ENCODE measurements around the gene PIK3C2B.
"Not testable (repeated sequence)": the region's sequence is repeated elsewhere in the genome, so short reads cannot be mapped to it uniquely, and the experiment has no call there.

PIK3C2B gene

DNA sequence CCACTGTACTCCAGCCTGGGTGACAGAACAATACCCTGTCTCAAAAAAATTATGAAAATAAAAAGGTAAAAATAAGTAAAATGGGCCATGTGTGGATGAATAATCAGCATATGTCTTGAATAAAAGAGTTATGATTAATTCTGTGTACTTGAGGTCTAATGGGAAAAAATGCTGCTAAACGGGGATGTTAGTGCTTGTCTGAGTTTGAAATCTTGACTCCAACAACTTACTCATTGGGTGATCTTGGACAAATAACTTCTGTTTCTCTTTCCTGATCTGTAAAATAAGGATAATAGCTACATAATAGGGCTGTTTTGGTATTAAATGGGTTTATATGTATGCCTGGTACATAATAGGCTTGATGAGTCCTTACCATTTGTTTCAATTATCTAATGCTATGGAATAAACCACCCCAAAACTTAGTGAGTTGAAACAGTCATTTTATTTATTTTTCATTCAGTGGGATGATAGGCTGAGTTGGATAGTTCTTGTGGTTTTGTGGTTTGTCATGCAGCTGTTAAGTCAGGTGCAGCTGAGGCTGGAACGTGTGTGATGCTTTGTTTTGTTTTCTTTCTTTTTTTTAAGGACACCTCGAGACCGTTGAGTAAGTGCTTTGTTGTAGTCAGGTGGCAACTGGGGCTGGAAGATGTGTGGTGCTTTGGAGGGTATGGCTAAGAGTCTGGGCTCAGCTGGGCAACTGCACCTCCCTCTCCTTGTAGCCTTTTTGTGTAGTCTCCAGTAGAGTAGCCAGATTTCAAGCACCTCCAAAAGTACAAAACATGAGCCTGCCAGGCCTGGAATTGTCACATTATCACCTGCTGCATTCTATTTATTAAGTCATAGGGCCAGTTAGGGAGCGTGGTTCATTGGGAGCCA lies 26.5 kb upstream of the PIK3C2B start:
- no peak overlapping the region for H3K4me3 ChIP-seq (ENCODE audit: low read depth in 1 of 2, low read length in 2 of 2)
- H3K27me3 ChIP-seq (ENCODE audit: low read depth, low read length) = no peaks in the 10 kb centered on the region
- peak overlapping the region; percentile 62 for H3K27ac ChIP-seq (ENCODE audit: low read length)
- H3K36me3 ChIP-seq (ENCODE audit: control insufficient read depth in 1 of 2, insufficient read depth in 2 of 2, low read length in 2 of 2) = peaks cover 0 to 14% of the 10 kb centered on the region in 2 donors
- no peaks in the 10 kb centered on the region for H3K9me3 ChIP-seq (ENCODE audit: control insufficient read depth in 1 of 2, low read length in 2 of 2)
- H3K4me1 ChIP-seq (ENCODE audit: control insufficient read depth in 1 of 2, insufficient read depth in 2 of 2, low read length in 2 of 2) = peaks cover 0 to 30% of the 10 kb centered on the region in 2 donors

DNA sequence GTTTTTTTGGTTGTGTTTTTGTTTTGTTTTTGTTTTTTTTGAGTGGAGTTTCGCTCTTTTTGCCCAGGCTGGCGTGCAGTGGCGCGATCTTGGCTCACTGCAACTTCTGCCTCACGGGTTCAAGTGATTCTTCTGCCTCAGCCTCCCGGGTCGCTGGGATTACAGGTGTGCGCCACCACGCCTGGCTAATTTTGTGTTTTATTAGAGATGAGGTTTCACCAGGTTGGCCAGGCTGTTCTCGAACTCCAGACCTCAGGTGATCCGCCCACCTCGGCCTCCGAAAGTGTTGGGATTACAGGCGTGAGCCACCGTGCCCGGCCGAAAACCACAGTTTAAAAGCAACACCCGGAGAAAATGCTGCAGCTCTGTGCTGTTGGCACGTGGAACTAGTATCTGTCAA lies 22.8 kb upstream of the PIK3C2B start:
- H3K9me3 ChIP-seq (ENCODE audit: control insufficient read depth in 1 of 2, low read length in 2 of 2); H3K36me3 ChIP-seq (ENCODE audit: control insufficient read depth in 1 of 2, insufficient read depth in 2 of 2, low read length in 2 of 2); H3K27me3 ChIP-seq (ENCODE audit: low read depth, low read length): not testable (repeated sequence)
- Histone ChIP-seq H3K4me1 (ENCODE audit: control insufficient read depth in 1 of 2, insufficient read depth in 2 of 2, low read length in 2 of 2) (peaks cover 0 to 30% of the 10 kb centered on the region in 2 donors), H3K4me3 (ENCODE audit: low read depth in 1 of 2, low read length in 2 of 2) (peak overlapping the region; percentile 88 to 98), H3K27ac (ENCODE audit: low read length) (peak overlapping the region; percentile 92)

DNA sequence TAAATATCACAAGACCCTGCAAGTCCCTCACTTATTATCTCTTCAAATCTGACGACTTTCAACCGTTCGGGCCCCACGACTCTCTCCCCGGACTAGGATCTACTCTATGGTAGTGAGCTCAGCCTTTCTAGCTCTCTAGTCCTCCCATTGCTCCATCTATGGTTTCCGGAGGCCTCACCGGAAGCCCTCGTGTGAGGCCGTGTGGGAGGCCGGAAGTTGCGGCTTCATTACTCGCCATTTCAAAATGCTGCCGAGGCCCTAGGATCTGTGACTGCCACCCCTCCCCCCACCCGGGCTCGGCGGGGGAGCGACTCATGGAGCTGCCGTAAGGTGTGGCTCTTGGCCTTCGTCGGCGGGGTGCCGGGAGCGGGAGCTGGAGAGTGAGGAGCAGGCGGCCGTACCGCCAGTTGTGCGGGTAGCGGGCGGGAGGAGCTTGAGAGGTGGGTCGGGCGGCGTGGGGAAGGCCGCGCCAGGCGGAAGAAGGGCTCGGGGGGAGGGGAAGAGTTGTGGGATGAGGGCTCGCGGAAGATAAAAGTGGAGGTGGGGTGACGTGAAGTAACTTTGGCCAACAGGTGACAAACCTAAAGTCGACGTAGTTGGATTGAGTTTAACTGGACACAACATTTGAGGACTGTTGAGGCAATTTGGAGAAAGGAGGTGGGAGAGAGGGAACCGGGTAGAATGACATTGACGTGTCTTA lies 21.7 kb upstream of the PIK3C2B start, which contains the start of gene MDM4:
Gene MDM4, plus strand, starts transcription at position 227 of the 700 bp plus-strand sequence. CDS start 9,113 bp downstream, outside the sequence.
- H3K4me1 ChIP-seq (ENCODE audit: control insufficient read depth in 1 of 2, insufficient read depth in 2 of 2, low read length in 2 of 2) = peaks cover 0 to 30% of the 10 kb centered on the region in 2 donors
- peak within 1 kb of the TSS; percentile 88 to 98 for H3K4me3 ChIP-seq (ENCODE audit: low read depth in 1 of 2, low read length in 2 of 2)
- H3K9me3 ChIP-seq (ENCODE audit: control insufficient read depth in 1 of 2, low read length in 2 of 2) = no peaks in the 10 kb centered on the region
- no peaks in the 10 kb centered on the region for H3K27me3 ChIP-seq (ENCODE audit: low read depth, low read length)
- H3K36me3 ChIP-seq (ENCODE audit: control insufficient read depth in 1 of 2, insufficient read depth in 2 of 2, low read length in 2 of 2) = peaks cover 0 to 3% of the 10 kb centered on the region in 2 donors
- H3K27ac ChIP-seq (ENCODE audit: low read length) = peak within 1 kb of the TSS; percentile 92

DNA sequence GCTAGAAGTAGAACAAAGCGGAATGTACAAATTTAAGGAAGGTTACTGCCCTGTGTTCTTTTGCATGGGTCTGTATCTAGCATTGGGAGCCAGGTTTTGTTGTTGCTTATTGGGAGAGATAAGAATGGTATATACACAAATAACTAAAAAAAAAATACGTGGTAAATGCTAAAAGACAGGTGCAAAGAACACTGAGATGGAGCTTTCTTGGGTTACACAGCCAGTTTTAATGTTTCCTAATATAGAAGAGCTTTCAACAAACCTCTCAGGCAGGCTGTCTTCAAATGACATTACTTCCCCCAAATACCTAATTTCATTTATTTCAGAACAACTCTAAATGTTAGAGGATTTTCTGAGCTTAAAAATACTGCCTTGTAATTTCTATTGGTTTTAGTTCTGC lies 20.2 kb upstream of the PIK3C2B start:
- H3K27me3 ChIP-seq (ENCODE audit: low read depth, low read length) = no peaks in the 10 kb centered on the region
- H3K36me3 ChIP-seq (ENCODE audit: control insufficient read depth in 1 of 2, insufficient read depth in 2 of 2, low read length in 2 of 2) = peaks cover 0 to 3% of the 10 kb centered on the region in 2 donors
- peaks cover 0 to 25% of the 10 kb centered on the region in 2 donors for H3K4me1 ChIP-seq (ENCODE audit: control insufficient read depth in 1 of 2, insufficient read depth in 2 of 2, low read length in 2 of 2)
- no peak overlapping the region for H3K4me3 ChIP-seq (ENCODE audit: low read depth in 1 of 2, low read length in 2 of 2)
- no peak overlapping the region for H3K27ac ChIP-seq (ENCODE audit: low read length)
- H3K9me3 ChIP-seq (ENCODE audit: control insufficient read depth in 1 of 2, low read length in 2 of 2) = no peaks in the 10 kb centered on the region

DNA sequence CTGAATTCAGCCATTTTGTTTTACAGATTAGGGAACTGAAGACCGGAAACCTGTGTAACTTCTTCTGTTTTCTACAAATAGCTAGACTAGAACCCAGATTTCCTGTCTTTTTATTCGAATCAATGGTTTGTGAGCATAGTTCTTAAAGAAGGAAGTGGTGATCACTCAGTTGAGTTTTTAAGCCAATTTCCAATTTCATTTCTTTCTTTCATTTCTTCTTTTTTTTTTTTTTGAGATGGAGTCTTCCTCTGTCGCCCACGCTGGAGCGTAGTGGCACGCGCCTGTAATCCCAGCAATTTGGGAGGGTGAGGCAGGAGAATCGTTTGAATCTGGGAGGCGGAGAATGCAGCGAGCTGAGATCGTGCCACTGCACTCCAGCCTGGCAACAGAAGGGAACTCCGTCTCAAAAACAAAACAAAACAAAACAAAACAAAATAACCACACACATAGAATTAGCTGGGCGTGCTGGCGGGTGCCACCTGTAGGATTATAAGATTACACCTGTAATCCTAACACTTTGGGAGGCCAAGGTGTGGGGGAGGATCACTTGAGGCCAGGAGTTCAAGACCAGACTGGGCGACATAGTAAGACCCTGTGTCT lies 18.6 kb upstream of the PIK3C2B start:
- Histone ChIP-seq H3K4me3 (ENCODE audit: low read depth in 1 of 2, low read length in 2 of 2) (no peak overlapping the region), H3K27ac (ENCODE audit: low read length) (no peak overlapping the region), H3K4me1 (ENCODE audit: control insufficient read depth in 1 of 2, insufficient read depth in 2 of 2, low read length in 2 of 2) (peaks cover 0 to 15% of the 10 kb centered on the region in 2 donors), H3K36me3 (ENCODE audit: control insufficient read depth in 1 of 2, insufficient read depth in 2 of 2, low read length in 2 of 2) (no peaks in the 10 kb centered on the region), H3K27me3 (ENCODE audit: low read depth, low read length) (no peaks in the 10 kb centered on the region), H3K9me3 (ENCODE audit: control insufficient read depth in 1 of 2, low read length in 2 of 2) (no peaks in the 10 kb centered on the region)

DNA sequence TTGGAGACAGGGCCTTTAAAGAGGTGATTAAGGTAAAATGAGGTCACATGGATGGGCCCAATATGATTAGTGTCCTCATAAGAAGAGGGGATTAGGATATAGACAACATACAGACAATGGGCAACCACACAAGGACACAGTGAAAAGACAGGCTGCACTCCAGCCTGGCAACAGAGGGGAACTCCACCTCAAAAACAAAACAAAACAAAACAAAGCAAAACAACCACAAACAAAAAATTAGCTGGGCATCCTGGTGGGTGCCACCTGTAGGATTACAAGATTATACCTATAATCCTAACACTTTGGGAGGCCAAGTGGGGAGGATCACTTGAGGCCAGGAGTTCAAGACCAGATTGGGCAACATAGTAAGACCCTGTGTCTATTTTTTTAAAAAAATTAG lies 16.8 kb upstream of the PIK3C2B start:
- no peaks in the 10 kb centered on the region for H3K27me3 ChIP-seq (ENCODE audit: low read depth, low read length)
- H3K36me3 ChIP-seq (ENCODE audit: control insufficient read depth in 1 of 2, insufficient read depth in 2 of 2, low read length in 2 of 2) = no peaks in the 10 kb centered on the region
- no peaks in the 10 kb centered on the region for H3K9me3 ChIP-seq (ENCODE audit: control insufficient read depth in 1 of 2, low read length in 2 of 2)
- H3K4me1 ChIP-seq (ENCODE audit: control insufficient read depth in 1 of 2, insufficient read depth in 2 of 2, low read length in 2 of 2) = peaks cover 0 to 4% of the 10 kb centered on the region in 2 donors
- H3K4me3 ChIP-seq (ENCODE audit: low read depth in 1 of 2, low read length in 2 of 2) = no peak overlapping the region
- no peak overlapping the region for H3K27ac ChIP-seq (ENCODE audit: low read length)

DNA sequence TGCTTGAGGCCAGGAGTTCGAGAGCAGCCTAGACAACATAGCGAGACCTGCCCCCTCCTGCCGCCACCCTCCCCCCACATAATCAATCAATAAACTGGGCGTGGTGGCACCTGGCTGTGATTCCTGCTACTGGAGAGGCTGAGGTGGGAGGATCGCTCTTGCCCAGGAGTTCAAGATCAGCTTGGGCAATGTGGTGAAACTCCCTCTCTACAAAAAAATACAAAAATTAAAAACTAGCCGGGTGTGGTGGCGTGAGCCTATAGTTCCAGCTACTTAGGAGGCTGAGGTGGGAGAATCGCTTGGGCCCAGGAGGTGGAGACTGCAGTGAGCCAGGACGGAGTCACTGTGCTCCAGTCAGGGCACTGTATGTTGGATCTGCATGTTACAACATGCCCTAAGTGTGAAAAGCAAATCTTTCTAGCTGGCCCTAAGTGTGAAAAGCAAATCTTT lies 14.6 kb upstream of the PIK3C2B start:
- Histone ChIP-seq H3K36me3 (ENCODE audit: control insufficient read depth in 1 of 2, insufficient read depth in 2 of 2, low read length in 2 of 2) (no peaks in the 10 kb centered on the region), H3K27me3 (ENCODE audit: low read depth, low read length) (no peaks in the 10 kb centered on the region), H3K9me3 (ENCODE audit: control insufficient read depth in 1 of 2, low read length in 2 of 2) (no peaks in the 10 kb centered on the region), H3K4me3 (ENCODE audit: low read depth in 1 of 2, low read length in 2 of 2) (no peak overlapping the region), H3K4me1 (ENCODE audit: control insufficient read depth in 1 of 2, insufficient read depth in 2 of 2, low read length in 2 of 2) (peaks cover 0 to 9% of the 10 kb centered on the region in 2 donors), H3K27ac (ENCODE audit: low read length) (no peak overlapping the region)

DNA sequence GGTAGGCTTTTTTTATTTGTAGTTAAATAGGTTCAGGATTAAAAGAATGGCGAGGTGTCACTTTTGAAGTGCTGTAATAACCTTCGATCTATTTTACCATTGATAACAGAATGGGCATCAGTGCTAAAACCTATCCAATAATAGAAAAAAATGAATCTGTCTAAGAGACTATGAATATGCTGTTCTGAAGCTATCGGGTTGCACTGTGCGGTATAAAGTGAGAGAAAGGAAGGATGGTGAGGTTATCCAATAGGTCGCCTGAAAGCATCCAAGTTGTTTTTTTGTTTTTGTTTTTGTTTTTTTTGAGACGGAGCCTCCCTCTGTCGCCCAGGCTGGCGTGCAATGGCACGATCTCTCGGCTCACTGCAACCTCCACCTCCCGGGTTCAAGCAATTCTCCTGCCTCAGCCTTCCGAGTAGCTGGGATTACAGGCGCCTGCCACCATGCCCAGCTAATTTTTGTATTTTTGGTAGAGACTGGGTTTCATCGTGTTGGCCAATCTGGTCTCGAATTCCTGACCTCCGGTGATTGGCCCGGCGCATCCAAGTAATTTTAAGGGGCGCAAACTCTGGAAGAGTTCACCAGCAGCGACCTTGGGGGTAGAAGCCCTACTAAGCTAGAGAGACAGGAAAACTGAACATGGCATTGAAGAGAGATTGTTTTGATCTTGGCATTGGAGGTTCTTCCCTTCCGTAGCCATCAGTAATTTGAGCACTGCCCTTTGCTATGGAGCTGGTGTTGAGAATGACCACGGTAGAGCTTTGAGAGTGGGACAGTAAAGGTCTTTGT lies 12.9 kb upstream of the PIK3C2B start:
- Histone ChIP-seq H3K27me3 (ENCODE audit: low read depth, low read length) (no peaks in the 10 kb centered on the region), H3K27ac (ENCODE audit: low read length) (peak overlapping the region; percentile 93), H3K4me3 (ENCODE audit: low read depth in 1 of 2, low read length in 2 of 2) (peak overlapping the region; percentile 69 to 83), H3K9me3 (ENCODE audit: control insufficient read depth in 1 of 2, low read length in 2 of 2) (no peaks in the 10 kb centered on the region), H3K36me3 (ENCODE audit: control insufficient read depth in 1 of 2, insufficient read depth in 2 of 2, low read length in 2 of 2) (no peaks in the 10 kb centered on the region), H3K4me1 (ENCODE audit: control insufficient read depth in 1 of 2, insufficient read depth in 2 of 2, low read length in 2 of 2) (peaks cover 0 to 12% of the 10 kb centered on the region in 2 donors)

DNA sequence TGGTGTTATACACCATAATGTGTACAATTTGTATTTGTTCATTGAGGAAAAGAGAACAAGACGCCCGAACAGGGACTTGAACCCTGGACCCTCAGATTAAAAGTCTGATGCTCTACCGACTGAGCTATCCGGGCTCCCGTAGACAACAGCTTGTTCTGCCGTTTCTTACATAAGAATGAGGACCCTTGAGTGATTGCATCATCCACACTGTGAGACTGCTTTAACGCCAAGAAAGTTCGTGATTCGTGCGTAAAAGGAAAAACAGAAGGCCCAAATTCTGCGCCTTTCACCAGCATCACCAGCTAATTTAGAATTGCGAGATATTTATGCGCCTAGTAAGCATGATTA lies 12.3 kb upstream of the PIK3C2B start:
- Histone ChIP-seq H3K4me1 (ENCODE audit: control insufficient read depth in 1 of 2, insufficient read depth in 2 of 2, low read length in 2 of 2) (peaks cover 0 to 12% of the 10 kb centered on the region in 2 donors), H3K36me3 (ENCODE audit: control insufficient read depth in 1 of 2, insufficient read depth in 2 of 2, low read length in 2 of 2) (no peaks in the 10 kb centered on the region), H3K9me3 (ENCODE audit: control insufficient read depth in 1 of 2, low read length in 2 of 2) (no peaks in the 10 kb centered on the region), H3K4me3 (ENCODE audit: low read depth in 1 of 2, low read length in 2 of 2) (peak overlapping the region; percentile 69 to 83), H3K27ac (ENCODE audit: low read length) (peak overlapping the region; percentile 93), H3K27me3 (ENCODE audit: low read depth, low read length) (no peaks in the 10 kb centered on the region)

DNA sequence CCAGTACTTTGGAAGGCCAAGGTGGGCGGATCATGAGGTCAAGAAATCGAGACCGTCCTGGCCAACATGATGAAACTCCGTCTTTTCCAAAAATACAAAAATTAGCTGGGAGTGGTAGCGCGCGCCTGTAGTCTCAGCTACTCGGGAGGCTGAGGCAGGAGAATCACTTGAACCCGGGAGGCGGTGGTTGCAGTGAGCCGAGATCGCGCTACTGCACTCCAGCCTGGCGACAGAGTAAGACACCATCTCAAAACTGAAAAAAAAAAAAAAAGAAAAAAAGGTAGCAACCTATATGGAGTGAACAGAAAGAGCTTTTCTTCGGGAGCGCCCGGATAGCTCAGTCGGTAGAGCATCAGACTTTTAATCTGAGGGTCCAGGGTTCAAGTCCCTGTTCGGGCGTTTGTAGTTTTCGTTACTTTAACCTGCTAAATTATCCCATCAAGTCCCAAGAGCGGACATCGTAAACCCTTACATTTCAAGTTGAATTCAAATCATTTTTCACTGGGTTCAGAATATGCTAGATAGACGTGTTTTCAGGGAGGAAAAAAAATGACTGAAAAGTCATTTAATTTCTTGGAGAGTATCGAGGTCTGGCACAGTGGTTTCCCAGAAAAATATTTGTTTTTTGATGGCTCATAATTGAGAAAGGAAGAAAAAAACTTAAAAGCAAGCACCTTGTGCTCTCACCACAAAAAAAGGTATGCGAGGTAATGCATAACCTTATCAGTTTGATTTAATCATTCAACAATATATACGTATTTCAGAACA lies 11.8 kb upstream of the PIK3C2B start:
- Histone ChIP-seq H3K27me3 (ENCODE audit: low read depth, low read length) (no peaks in the 10 kb centered on the region), H3K36me3 (ENCODE audit: control insufficient read depth in 1 of 2, insufficient read depth in 2 of 2, low read length in 2 of 2) (no peaks in the 10 kb centered on the region), H3K27ac (ENCODE audit: low read length) (peak overlapping the region; percentile 93), H3K9me3 (ENCODE audit: control insufficient read depth in 1 of 2, low read length in 2 of 2) (no peaks in the 10 kb centered on the region), H3K4me3 (ENCODE audit: low read depth in 1 of 2, low read length in 2 of 2) (peak overlapping the region; percentile 69 to 83), H3K4me1 (ENCODE audit: control insufficient read depth in 1 of 2, insufficient read depth in 2 of 2, low read length in 2 of 2) (peaks cover 0 to 12% of the 10 kb centered on the region in 2 donors)
